Measurements from ENCODE around the gene NR1H3.

Gene NR1H3

GRCh38 chr11:47244448-47245350, 13.1 kb upstream of the NR1H3 start:
- DNase-seq = no peak

GRCh38 chr11:47245611-47246357, 12.0 kb upstream of the NR1H3 start:
- DNase-seq = no peak

- DNase-seq = no peak
Observed at GRCh38 chr11:47247502-47247901, 10.3 kb upstream of the NR1H3 start.

- no peak for DNase-seq
Observed at GRCh38 chr11:47248304-47248663, 9.5 kb upstream of the NR1H3 start.

GRCh38 chr11:47248664-47249377, 9.0 kb upstream of the NR1H3 start, which contains the start of gene ACP2:
Gene ACP2 (minus strand): TSS chr11:47248814. CDS start chr11:47248789, 25 bp downstream.
- peak; percentile 87 for DNase-seq

- DNase-seq = no peak
Observed at GRCh38 chr11:47249378-47249715, 8.4 kb upstream of the NR1H3 start.

GRCh38 chr11:47251751-47252150, 6.0 kb upstream of the NR1H3 start:
- DNase-seq = no peak

- DNase-seq = no peak
Observed at GRCh38 chr11:47253660-47254059, 4.1 kb upstream of the NR1H3 start.

- no peak for DNase-seq
Observed at GRCh38 chr11:47254386-47254785, 3.4 kb upstream of the NR1H3 start.

- DNase-seq = no peak
Observed at GRCh38 chr11:47256374-47256773, 1.4 kb upstream of the NR1H3 start.

GRCh38 chr11:47257177-47257516, 649 bp upstream of the NR1H3 start:
- DNase-seq = no peak

- DNase-seq = no peak
Observed at GRCh38 chr11:47258317-47258902, 614 bp downstream of the NR1H3 start.

- peak; percentile 46 for DNase-seq
Observed at GRCh38 chr11:47259232-47259977, 1.6 kb downstream of the NR1H3 start.

GRCh38 chr11:47260366-47260765, 2.6 kb downstream of the NR1H3 start:
- DNase-seq = no peak

GRCh38 chr11:47261291-47261800, 3.5 kb downstream of the NR1H3 start:
- DNase-seq = no peak

GRCh38 chr11:47264119-47264518, 6.3 kb downstream of the NR1H3 start:
- DNase-seq = no peak

- DNase-seq = no peak
Observed at GRCh38 chr11:47264521-47264920, 6.7 kb downstream of the NR1H3 start.

GRCh38 chr11:47267876-47268275, 10.1 kb downstream of the NR1H3 start:
- DNase-seq = no peak

GRCh38 chr11:47268448-47269001, 10.7 kb downstream of the NR1H3 start:
- no peak for DNase-seq

GRCh38 chr11:47269002-47269828, 11.4 kb downstream of the NR1H3 start:
- peak; percentile 88 for DNase-seq

- DNase-seq = peak; percentile 94
Observed at GRCh38 chr11:47269829-47270305, 12.1 kb downstream of the NR1H3 start, which contains the start of gene MADD. Gene MADD (plus strand): TSS chr11:47270133.

All from activated T-cell treated with anti-CD3 and anti-CD28 coated beads, Interleukin-2, amount 50 U/mL, for 1 hour (primary cell).